Esophagus squamous epithelium (tissue), 4 donors: ENCODE data around the gene WWC1.

ENCODE experiments used
- POLR2A ChIP-seq, 4 donors: fragments of 450-650 bp; IDR thresholded peaks; one replicate each; pipeline ENCODE4 v1.6.1; 2017; ENCODE audit warnings: antibody characterized with exemption in 4 of 4, mild to moderate bottlenecking in 4 of 4, moderate library complexity in 3 of 4
- TF ChIP-seq, protein P1 (sequence below), 6 experiments: fragments of 450-650 bp in 4 of 6; fragments of 200-600 bp in 2 of 6; sonication (generic) in 2 of 6; IDR thresholded peaks; one replicate each; pipeline ENCODE4 v1.5.1; 2016 to 2019; ENCODE audit warnings: antibody characterized with exemption in 6 of 6, mild to moderate bottlenecking in 4 of 6, moderate library complexity in 4 of 6

DNA sequence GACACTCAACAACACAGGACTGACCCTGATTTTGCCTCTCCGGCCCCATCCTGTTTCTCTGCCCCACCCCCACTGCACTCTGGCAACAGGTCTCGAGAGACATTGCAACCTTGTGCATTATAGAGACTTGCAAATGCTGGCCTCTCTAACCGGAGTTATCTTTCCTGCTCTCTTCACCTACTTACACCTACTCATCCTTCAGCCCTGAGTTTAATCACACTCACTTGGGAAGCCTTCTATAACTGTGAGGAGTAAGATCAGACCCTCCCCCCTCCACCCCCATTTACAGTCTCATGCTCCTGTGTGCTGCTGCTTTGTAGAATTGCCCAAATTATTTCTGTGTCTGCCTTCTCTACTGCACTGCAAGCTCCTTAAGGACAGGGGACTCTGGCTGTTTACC, 42.8 kb downstream of the WWC1 start:
- TF ChIP-seq, protein P1, sequence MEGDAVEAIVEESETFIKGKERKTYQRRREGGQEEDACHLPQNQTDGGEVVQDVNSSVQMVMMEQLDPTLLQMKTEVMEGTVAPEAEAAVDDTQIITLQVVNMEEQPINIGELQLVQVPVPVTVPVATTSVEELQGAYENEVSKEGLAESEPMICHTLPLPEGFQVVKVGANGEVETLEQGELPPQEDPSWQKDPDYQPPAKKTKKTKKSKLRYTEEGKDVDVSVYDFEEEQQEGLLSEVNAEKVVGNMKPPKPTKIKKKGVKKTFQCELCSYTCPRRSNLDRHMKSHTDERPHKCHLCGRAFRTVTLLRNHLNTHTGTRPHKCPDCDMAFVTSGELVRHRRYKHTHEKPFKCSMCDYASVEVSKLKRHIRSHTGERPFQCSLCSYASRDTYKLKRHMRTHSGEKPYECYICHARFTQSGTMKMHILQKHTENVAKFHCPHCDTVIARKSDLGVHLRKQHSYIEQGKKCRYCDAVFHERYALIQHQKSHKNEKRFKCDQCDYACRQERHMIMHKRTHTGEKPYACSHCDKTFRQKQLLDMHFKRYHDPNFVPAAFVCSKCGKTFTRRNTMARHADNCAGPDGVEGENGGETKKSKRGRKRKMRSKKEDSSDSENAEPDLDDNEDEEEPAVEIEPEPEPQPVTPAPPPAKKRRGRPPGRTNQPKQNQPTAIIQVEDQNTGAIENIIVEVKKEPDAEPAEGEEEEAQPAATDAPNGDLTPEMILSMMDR (IDR thresholded peaks at IDR 0.05): no peak
- no peak for TF ChIP-seq POLR2A (IDR thresholded peaks at IDR 0.05)
